ENCODE data around the gene ATOH8. TPM values are rescaled to one million over a fixed set of nuclear protein-coding genes. Genes with fewer than 3 reads are reported as not detected.

The ATOH8 gene
- total RNA-seq, 4 donors from 2014 or later, result 17.1 to 210 (median 45.9) TPM

DNA sequence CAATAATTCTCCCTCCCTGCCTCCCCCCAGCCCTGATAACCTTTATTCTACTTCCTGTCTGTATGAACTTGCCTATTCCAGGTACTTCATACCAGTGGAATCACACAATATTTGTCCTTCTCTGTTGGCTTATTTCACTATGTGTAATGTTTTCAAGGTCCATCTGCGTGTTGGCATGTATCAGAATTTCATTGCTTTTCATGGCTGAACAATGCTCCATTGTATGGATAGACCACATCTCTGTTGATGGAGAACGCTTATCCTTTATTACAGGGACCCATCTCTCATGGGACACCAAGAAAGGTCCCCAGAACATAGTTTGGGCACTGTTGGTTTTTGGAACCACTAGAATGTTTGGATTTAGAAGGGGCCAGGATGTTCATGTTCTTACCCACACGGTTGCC is 40.2 kb downstream of the ATOH8 start:
- TF ChIP-seq, protein P1, sequence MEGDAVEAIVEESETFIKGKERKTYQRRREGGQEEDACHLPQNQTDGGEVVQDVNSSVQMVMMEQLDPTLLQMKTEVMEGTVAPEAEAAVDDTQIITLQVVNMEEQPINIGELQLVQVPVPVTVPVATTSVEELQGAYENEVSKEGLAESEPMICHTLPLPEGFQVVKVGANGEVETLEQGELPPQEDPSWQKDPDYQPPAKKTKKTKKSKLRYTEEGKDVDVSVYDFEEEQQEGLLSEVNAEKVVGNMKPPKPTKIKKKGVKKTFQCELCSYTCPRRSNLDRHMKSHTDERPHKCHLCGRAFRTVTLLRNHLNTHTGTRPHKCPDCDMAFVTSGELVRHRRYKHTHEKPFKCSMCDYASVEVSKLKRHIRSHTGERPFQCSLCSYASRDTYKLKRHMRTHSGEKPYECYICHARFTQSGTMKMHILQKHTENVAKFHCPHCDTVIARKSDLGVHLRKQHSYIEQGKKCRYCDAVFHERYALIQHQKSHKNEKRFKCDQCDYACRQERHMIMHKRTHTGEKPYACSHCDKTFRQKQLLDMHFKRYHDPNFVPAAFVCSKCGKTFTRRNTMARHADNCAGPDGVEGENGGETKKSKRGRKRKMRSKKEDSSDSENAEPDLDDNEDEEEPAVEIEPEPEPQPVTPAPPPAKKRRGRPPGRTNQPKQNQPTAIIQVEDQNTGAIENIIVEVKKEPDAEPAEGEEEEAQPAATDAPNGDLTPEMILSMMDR (IDR thresholded peaks at IDR 0.05), result no peak
- DNase-seq (ENCODE audit: low spot score), result no peak
- no peak for ATAC-seq (ENCODE audit: low FRiP score)

DNA sequence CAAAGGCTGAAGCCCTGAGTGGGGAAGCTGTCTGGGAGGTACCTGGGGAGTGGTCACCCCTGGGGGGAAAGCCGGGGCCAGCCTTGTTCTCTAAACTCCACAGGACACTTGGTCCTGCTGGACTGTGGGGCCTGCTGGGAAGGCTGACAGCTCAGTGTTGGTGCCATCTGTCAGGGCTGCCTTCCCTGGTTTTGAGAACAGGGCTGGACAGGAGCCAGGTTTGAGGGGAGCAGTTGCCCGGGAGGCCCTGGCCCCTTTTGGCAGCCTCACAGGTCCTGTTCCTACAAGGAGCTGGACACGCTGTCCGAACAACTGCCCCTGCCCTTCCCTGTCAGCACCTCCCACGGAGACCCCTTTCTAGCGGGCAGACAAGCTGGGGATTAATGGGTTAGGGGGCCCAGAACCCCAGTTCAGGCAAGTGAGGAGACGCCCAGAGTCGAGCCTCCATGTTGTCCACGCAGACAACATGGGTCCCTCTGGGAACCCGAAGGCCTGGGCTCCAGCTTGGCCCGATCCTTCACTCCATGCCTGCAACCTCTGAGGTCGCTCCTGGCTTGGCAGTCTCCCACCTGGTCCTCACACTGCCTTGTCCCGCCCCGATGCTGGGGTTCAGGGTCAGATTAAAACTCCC is 40.8 kb downstream of the ATOH8 start:
- no peak for ATAC-seq (ENCODE audit: low FRiP score)
- TF ChIP-seq, protein P1 (IDR thresholded peaks at IDR 0.05), result no peak
- no peak for DNase-seq (ENCODE audit: low spot score)

DNA sequence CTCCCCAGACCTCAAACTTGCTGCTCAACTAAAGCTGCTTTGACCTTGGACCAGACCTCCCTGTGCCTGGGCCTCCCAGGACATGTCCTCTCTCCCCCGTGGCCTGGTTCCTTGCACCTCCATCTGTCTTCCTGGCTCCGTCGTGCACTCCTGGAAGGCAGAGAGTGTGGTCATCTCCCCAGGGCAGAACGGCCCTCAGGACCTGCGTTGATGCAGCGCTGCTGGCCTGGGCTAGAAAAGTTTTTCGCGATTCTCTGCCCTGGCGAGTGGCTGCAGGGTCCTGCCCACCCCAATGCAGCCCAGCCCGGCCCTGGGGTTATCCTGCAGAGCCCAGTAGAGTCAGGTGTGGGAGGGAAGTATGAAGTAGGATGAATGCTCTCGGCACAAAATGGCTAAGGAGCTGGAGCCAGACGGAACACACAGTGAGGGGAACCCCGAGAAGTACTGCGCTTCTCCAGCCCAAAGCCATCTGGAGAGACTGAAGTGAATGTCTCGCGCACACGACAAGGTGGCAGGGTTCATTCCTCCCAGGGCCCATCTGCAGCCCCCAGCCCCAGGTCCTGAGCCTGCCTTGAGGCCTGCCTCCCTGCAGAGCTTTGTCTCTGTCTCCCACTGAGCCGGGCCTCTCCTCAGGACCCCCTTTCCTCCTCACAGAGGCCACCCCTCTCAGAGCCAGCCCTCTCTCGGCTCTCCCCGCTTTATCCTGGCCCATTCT is 41.7 kb downstream of the ATOH8 start:
- DNase-seq (ENCODE audit: low spot score) (no peak), ATAC-seq (ENCODE audit: low FRiP score) (no peak)
- TF ChIP-seq, protein P1 (IDR thresholded peaks at IDR 0.05), result no peak

DNA sequence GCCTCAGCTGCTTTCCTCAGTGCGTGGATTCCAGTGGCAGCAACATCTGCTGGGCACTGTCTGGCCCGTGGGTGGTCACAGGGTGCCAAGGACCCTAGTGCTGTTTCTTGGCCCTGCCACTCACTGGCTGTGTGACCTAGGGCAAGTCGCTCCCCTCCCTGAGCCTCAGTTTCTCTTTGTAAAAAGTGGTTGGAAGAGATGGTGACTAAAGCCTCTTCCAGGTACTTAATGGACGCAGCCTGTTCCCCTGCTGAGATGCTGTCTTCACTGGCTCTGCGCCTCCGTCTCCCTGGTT is 42.2 kb downstream of the ATOH8 start:
- TF ChIP-seq, protein P1 (IDR thresholded peaks at IDR 0.05), result no peak
- DNase-seq (ENCODE audit: low spot score) (no peak), ATAC-seq (ENCODE audit: low FRiP score) (no peak)

- ATAC-seq (ENCODE audit: low FRiP score) (no peak), DNase-seq (ENCODE audit: low spot score) (peak; percentile 22)
- TF ChIP-seq, protein P1 (IDR thresholded peaks at IDR 0.05), result no peak
Measured at GRCh38 chr2:85796341-85797262, 42.8 kb downstream of the ATOH8 start.

DNA sequence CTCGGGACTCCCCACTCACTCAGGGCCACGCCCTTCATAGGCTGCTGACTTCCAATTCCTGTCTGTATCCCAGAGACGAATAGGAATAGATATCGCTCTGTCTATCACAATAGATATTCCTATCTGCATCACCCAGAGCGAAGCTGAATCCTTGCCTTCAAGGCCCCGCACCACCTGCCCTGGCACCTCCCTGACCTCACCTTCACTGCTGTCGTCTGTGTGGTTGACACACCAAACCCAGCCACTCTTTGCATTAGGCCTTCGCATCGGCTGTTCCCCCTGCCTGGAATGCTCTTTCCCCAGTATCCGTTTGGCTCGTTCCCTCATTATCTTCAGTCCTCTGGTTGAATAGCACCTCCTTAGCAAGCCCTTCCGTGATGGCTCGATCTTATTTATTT is 43.5 kb downstream of the ATOH8 start:
- no peak for ATAC-seq (ENCODE audit: low FRiP score)
- TF ChIP-seq, protein P1 (IDR thresholded peaks at IDR 0.05), result no peak

More for the DNA sequence above, 43.5 kb downstream of the ATOH8 start:
- peak; percentile 7 for DNase-seq (ENCODE audit: low spot score)

Measured in omental fat pad (tissue), 4 donors.